ENCODE measurements around the gene RASA3. TPM values are rescaled to one million over a fixed set of nuclear protein-coding genes. Genes with fewer than 3 reads are reported as not detected.
"Not testable (repeated sequence)": the region's sequence is repeated elsewhere in the genome, so short reads cannot be mapped to it uniquely, and the experiment has no call there.

The RASA3 gene
- total RNA-seq, 2 experiments from 2014 or later, result 65.6 to 73.9 TPM

DNA sequence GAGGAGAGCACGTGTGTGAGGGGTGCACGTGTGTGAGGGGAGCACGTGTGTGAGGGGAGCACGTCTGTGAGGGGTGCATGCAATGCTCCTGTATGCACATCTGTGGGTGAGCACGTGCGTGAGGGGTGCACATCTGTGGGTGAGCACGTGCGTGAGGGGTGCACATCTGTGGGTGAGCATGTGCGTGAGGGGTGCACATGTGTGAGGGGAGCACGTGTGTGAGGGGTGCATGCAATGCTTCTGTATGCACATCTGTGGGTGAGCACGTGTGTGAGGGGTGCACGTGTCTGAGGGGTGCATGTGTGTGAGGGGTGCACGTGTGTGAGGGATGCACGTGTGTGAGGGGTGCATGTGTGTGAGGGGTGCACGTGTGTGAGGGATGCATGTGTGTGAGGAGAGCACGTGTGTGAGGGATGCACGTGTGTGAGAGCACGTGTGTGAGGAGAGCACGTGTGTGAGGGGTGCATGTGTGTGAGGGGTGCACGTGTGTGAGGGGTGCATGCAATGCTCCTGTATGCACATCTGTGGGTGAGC lies 15.0 kb downstream of the RASA3 start:
- peak; percentile 17 for DNase-seq
- peaks cover 40% of the 10 kb centered on the region for H3K4me1 Mint-ChIP-seq
- H3K27me3 Mint-ChIP-seq; POLR2A ChIA-PET; H3K27ac Mint-ChIP-seq; H3K9me3 Mint-ChIP-seq; ATAC-seq (ENCODE audit: low read depth); H3K4me3 Mint-ChIP-seq: not testable (repeated sequence)
- H3K36me3 Mint-ChIP-seq, result peaks cover 13% of the 10 kb centered on the region

DNA sequence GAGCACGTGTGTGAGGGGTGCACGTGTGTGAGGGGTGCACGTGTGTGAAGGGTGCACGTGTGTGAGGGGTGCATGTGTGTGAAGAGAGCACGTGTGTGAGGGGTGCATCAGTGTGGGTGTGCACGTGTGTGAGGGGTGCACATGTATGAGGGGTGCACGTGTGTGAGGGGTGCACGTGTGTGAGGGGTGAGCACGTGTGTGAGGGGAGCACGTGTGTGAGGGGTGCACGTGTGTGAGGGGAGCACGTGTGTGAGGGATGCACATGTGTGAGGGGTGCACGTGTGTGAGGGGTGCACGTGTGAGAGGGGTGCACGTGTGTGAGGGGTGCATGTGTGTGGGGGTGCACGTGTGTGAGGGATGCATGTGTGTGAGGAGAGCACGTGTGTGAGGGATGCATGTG lies 15.7 kb downstream of the RASA3 start:
- Mint-ChIP-seq H3K4me3 (no peak overlapping the region), H3K27ac (no peak overlapping the region), H3K36me3 (peaks cover 13% of the 10 kb centered on the region)

DNA sequence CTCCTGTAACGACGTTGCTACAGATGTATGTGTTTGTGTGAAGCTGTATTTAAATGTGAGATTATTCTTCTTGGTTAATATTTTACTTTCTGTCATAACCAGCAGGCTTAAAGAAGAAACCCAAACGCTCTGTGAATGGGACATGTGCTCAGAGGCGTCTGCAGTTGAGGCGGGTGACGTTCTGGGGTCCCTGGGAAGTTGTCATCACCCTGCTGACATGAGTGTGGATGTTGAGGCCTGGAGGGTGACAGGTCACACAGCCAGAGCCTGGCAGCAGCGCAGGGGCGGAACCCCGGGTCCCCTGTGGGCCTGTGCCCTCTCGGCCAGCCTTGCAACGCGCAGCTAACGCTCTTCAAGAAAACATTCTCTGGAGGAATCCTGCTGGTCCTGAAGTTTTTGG lies 16.6 kb downstream of the RASA3 start:
- POLR2A ChIA-PET, result no interaction called here
- Mint-ChIP-seq H3K27ac (peak overlapping the region; percentile 15), H3K9me3 (no peaks in the 10 kb centered on the region), H3K4me1 (peaks cover 38% of the 10 kb centered on the region), H3K36me3 (peaks cover 12% of the 10 kb centered on the region), H3K4me3 (peak overlapping the region; percentile 25), H3K27me3 (peaks cover 2% of the 10 kb centered on the region)
- DNase-seq, result peak; percentile 22
- no peak for ATAC-seq (ENCODE audit: low read depth)

More for the DNA sequence above, 15.7 kb downstream of the RASA3 start:
- ATAC-seq (ENCODE audit: low read depth) (no peak), DNase-seq (peak; percentile 7)
- H3K27me3 Mint-ChIP-seq, result peaks cover 2% of the 10 kb centered on the region
- POLR2A ChIA-PET, result no interaction called here
- H3K4me1 Mint-ChIP-seq, result peaks cover 41% of the 10 kb centered on the region
- H3K9me3 Mint-ChIP-seq, result no peaks in the 10 kb centered on the region

DNA sequence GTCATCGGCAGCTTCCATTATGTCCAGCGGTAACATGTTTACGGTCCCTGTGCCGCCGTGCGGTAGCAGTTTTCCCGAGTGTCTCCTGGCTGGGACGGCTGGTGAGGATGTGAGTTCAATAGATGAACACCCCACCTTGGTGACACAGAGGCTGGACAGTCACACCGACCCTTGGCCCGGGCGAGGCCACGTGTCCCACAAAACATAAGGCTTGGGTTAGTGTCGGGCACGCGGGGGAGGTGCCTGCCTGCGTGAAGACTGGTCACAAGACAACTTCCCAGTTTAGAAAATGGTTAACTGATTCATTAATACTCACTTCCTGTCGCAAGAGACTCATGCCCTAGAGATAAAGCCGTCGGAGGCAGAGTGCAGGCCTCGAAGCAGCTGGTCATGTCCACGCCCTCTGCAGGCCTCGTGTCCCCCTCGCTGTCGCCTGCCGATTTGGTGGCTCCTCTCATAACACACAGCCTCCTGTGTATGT lies 17.2 kb downstream of the RASA3 start:
- ATAC-seq (ENCODE audit: low read depth), result no peak
- Mint-ChIP-seq H3K9me3 (no peaks in the 10 kb centered on the region), H3K4me1 (peaks cover 40% of the 10 kb centered on the region), H3K36me3 (peaks cover 8% of the 10 kb centered on the region), H3K27ac (peak overlapping the region; percentile 15), H3K4me3 (peak overlapping the region; percentile 25), H3K27me3 (no peaks in the 10 kb centered on the region)
- POLR2A ChIA-PET, result interaction anchor here (1.0 kb wide), 1 partner anchor 17 kb away, joined by 3 read pairs; the partner anchor contains the start of gene RASA3
- peak; percentile 26 for DNase-seq

DNA sequence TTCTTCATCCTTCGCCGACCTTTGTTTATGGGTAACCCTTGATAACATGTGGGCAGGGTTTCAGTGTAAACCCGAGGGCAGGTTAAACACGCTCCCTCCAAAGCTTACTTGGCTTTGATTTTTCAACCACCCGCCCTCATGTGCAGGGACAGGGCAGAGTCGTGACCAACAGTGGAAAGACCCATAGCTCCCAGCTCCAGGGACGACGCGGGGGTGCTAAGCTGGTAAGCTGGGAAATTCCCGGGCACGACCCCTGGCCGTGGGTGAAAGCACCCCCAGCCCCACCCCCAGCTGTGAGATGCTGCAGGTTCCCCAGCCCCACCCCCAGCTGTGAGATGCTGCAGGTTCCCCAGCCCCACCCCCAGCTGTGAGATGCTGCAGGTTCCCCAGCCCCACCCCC lies 17.8 kb downstream of the RASA3 start:
- peaks cover 45% of the 10 kb centered on the region for H3K4me1 Mint-ChIP-seq

DNA sequence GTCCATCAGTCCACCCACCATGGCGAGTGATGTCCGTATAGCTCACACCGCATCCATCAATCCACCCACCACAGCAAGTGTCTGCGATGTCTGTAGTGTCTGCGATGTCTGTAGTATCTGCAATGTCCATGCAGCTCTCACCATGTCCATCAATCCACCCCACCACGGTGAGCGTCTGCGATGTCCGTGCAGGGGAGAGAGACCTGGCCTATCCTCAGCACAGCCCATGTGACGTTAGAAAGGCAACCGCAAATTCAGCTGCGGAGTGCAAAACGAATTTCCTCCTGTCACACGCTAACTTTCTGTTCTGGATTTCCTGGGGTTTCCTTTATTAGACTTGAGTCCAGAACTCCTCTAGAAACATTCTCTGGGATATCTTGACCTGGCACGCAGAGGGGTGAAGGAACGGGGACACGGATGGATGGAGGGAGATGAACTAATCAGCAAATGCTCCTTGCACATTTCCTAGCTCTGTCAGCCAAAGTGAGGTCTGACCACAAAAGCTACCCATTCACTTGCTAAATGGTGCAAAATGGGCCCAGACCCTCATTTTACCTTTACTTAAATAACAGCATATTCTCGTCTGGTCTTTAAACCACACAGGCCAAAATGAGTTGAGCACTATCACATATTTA lies 18.3 kb downstream of the RASA3 start:
- DNase-seq (peak; percentile 23), ATAC-seq (ENCODE audit: low read depth) (no peak)
- peaks cover 48% of the 10 kb centered on the region for H3K4me1 Mint-ChIP-seq
- H3K4me3 Mint-ChIP-seq, result peak overlapping the region; percentile 15
- peak overlapping the region; percentile 13 for H3K27ac Mint-ChIP-seq
- H3K36me3 Mint-ChIP-seq, result peaks cover 8% of the 10 kb centered on the region
- H3K27me3 Mint-ChIP-seq, result no peaks in the 10 kb centered on the region
- POLR2A ChIA-PET, result interaction anchor here (0.8 to 1.0 kb wide), 2 partner anchors 15 to 18 kb away, joined by 3 read pairs; partner anchors contain the start of gene RASA3
- no peaks in the 10 kb centered on the region for H3K9me3 Mint-ChIP-seq

More for the DNA sequence above, 17.8 kb downstream of the RASA3 start:
- not testable (repeated sequence) for H3K4me3 Mint-ChIP-seq; H3K27me3 Mint-ChIP-seq; ATAC-seq (ENCODE audit: low read depth); DNase-seq; H3K9me3 Mint-ChIP-seq; H3K27ac Mint-ChIP-seq; H3K36me3 Mint-ChIP-seq
- POLR2A ChIA-PET, result interaction anchor here (0.8 to 1.0 kb wide), 2 partner anchors 15 to 18 kb away, joined by 3 read pairs; partner anchors contain the start of gene RASA3

DNA sequence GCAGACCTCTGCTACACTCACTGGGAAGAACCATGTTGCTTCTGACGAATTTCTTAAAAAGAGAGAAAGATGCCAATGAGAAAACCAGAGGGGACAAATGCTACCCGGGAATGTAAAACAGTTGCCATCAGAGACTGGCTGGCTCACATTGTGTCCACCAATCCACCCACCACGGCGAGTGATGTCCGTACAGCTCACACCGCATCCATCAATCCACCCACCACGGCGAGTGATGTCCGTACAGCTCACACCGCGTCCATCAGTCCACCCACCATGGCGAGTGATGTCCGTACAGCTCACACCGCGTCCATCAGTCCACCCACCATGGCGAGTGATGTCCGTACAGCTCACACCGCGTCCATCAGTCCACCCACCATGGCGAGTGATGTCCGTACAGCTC lies 19.0 kb downstream of the RASA3 start:
- H3K27me3 Mint-ChIP-seq; ATAC-seq (ENCODE audit: low read depth); H3K27ac Mint-ChIP-seq; H3K4me3 Mint-ChIP-seq; H3K9me3 Mint-ChIP-seq: not testable (repeated sequence)
- peak; percentile 19 for DNase-seq
- POLR2A ChIA-PET, result interaction anchor here (1.7 kb wide), 1 partner anchor 27 kb away, joined by 6 read pairs; no protein-coding TSS in a partner anchor
- Mint-ChIP-seq H3K36me3 (peaks cover 10% of the 10 kb centered on the region), H3K4me1 (peaks cover 46% of the 10 kb centered on the region)

DNA sequence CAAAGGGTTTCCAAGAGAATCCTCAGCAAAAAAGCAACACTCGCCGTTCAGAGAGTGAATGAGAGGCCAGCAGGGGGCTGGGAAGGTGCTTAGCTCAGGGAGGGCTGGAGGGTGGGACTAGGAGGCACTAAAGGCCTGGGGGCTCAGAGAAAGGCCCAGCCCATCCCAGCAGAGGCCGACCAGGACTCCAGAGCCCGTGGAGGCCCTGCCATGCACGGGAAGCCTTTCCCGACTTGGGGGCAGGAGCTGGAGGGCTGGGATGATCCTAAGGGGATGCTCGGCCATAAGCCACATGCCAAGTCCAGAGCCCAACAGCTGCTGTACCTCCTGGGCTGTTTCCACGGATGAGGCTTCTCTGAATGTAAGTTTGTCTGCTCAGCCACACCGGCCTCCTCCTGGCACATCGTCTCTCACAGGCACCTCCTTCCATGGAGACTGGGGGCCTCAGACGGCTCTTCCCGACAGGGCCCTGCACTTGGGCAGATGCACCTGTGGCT lies 19.5 kb downstream of the RASA3 start:
- H3K36me3 Mint-ChIP-seq, result peaks cover 11% of the 10 kb centered on the region
- H3K4me3 Mint-ChIP-seq, result no peak overlapping the region
- peak; percentile 29 for DNase-seq
- ATAC-seq (ENCODE audit: low read depth), result no peak
- peaks cover 47% of the 10 kb centered on the region for H3K4me1 Mint-ChIP-seq
- no peaks in the 10 kb centered on the region for H3K9me3 Mint-ChIP-seq
- POLR2A ChIA-PET, result interaction anchor here (0.6 to 1.7 kb wide), 3 partner anchors 28 to 114 kb away, joined by 3 to 6 read pairs (median 3); no protein-coding TSS in a partner anchor
- no peak overlapping the region for H3K27ac Mint-ChIP-seq
- no peaks in the 10 kb centered on the region for H3K27me3 Mint-ChIP-seq

DNA sequence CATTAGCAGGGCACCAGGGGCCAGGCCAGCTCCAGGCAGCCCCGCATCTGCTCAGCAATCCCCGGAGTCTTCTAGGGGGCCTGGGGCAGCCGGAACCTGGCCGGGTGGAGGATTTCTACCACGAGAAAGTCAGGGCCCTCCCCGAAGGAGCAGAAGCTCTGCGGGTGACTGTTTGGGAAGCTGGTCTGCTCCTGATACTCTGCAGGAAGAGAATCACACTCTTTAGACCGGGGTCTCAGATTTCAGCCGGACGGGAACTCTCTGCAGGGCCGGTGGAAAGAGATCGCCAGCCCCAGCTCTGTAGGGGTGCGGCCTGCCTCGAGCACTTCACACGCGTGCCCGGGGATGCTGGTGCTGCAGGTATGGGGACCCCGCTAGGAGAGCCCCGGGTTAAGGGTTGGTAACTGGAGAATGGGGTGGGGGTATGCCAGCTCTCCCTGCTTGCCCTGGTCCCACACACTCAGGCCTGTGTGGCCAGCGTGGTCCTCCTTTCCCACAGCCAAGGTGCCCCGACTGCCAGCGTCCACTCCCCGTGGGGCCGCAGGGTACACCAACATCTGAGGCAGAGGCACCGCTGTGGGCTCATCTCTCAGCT lies 20.1 kb downstream of the RASA3 start:
- ATAC-seq (ENCODE audit: low read depth) (no peak), DNase-seq (no peak)
- Mint-ChIP-seq H3K9me3 (no peaks in the 10 kb centered on the region), H3K4me1 (peaks cover 44% of the 10 kb centered on the region), H3K4me3 (no peak overlapping the region), H3K27ac (peak overlapping the region; percentile 73), H3K27me3 (no peaks in the 10 kb centered on the region), H3K36me3 (peaks cover 11% of the 10 kb centered on the region)
- POLR2A ChIA-PET, result interaction anchor here (0.6 to 2.9 kb wide), 9 partner anchors 12 to 114 kb away, joined by 3 to 18 read pairs (median 6); partner anchors contain the start of gene RASA3

DNA sequence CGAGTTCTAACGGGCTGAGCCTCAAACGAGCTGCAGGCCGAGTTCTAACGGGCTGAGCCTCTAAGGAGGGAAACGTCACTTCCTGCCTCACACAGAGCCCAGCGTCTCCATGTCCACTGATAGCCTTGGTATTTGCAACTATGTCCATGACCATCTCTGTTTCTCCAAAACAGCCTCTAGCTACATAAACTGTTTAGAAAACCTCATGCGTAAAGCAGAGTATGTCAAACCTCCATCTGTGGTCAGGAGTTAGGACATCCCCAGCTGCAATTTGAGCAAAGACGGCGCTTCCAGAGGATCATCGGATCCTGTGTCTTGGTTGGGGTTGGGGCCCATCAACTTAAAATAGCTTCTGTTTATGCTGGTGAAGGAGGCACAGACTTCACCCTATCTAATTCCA lies 20.8 kb downstream of the RASA3 start:
- DNase-seq, result peak; percentile 26
- Mint-ChIP-seq H3K4me1 (peaks cover 44% of the 10 kb centered on the region), H3K36me3 (peaks cover 11% of the 10 kb centered on the region), H3K27ac (peak overlapping the region; percentile 73), H3K9me3 (no peaks in the 10 kb centered on the region), H3K27me3 (no peaks in the 10 kb centered on the region), H3K4me3 (peak overlapping the region; percentile 30)
- POLR2A ChIA-PET, result interaction anchor here (1.0 to 2.9 kb wide), 9 partner anchors 10 to 115 kb away, joined by 3 to 18 read pairs (median 6); partner anchors contain the start of gene RASA3
- no peak for ATAC-seq (ENCODE audit: low read depth)

DNA sequence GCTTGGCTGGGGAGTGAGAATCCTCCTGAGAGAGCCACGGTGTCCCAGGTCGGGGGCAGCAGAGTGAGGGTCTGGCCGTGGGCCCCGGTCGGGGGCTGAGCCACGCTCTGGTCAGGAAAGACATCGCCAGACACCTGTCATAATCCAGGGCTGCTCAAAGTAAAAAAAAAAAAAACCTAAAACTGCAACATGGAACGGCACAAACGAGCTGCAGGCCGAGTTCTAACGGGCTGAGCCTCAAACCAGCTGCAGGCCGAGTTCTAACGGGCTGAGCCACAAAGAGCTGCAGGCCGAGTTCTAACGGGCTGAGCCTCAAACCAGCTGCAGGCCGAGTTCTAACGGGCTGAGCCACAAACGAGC lies 21.6 kb downstream of the RASA3 start:
- peak overlapping the region; percentile 88 for H3K4me3 Mint-ChIP-seq
- H3K4me1 Mint-ChIP-seq, result peaks cover 44% of the 10 kb centered on the region
- not testable (repeated sequence) for H3K9me3 Mint-ChIP-seq; ATAC-seq (ENCODE audit: low read depth); DNase-seq; H3K27me3 Mint-ChIP-seq
- peak overlapping the region; percentile 97 for H3K27ac Mint-ChIP-seq
- POLR2A ChIA-PET, result interaction anchor here (0.8 to 2.9 kb wide), 7 partner anchors 11 to 45 kb away, joined by 3 to 18 read pairs (median 6); partner anchors contain the start of gene RASA3
- H3K36me3 Mint-ChIP-seq, result peaks cover 11% of the 10 kb centered on the region

DNA sequence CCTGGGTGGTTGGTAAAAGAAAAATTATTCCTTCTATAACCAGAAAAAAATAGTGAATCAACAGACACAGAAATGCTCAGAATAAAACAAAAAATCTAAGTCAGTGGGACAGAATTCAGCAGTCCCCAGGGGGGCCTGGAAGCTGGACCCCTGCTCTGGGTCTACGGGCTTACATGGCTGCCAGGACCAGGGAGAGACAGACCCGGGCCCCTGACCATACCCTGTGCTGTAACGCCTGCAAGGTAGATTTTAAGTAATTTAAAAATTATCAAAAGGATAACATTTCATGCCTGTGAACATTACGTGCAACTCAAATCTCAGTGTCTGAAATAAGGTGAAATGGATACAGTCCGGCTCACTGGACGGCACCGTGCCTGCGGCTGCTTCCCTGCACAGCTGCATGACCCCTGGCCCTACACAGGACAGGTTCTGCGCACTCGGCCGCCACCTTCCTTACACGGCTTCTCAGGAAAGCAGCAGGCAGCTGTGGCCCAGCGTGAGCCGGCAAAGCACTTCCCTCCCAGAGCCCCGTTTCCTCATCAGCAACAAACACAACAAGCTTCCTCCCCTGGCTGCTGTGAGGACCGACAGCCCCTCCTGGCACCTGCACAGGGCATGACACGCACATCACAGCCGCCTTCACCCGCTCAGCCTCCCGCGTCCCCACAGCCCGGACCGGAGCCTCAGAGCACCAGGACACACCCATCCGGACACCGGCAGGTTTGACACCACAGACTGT lies 22.2 kb downstream of the RASA3 start:
- Mint-ChIP-seq H3K27ac (peak overlapping the region; percentile 97), H3K4me1 (peaks cover 40% of the 10 kb centered on the region), H3K9me3 (no peaks in the 10 kb centered on the region), H3K27me3 (no peaks in the 10 kb centered on the region), H3K4me3 (peak overlapping the region; percentile 88), H3K36me3 (peaks cover 7% of the 10 kb centered on the region)
- peak; percentile 76 for DNase-seq
- ATAC-seq (ENCODE audit: low read depth), result peak; percentile 93
- POLR2A ChIA-PET, result interaction anchor here (0.7 to 2.9 kb wide), 8 partner anchors 12 to 45 kb away, joined by 3 to 18 read pairs (median 6); partner anchors contain the start of gene RASA3

All from activated naive CD8-positive, alpha-beta T cell treated with anti-CD3 and anti-CD28 coated beads, Interleukin-2, amount 10 ng/mL, durations not matched to agents 7 days and 5 days (primary cell).